ENCODE results near the gene FYB1. TPM values are rescaled to one million over a fixed set of nuclear protein-coding genes. Genes with fewer than 3 reads are reported as not detected.

The FYB1 gene
- total RNA-seq, 1 experiment from 2014 or later, result not detected

GRCh38 chr5:39080168-39080567, 139.2 kb downstream of the FYB1 start:
- in situ Hi-C loops (cut with HindIII; ENCODE audit: low pct_unique_long_range_greater_than_20kb, low sequenced_read_pairs), result no loop called here

GRCh38 chr5:39079147-39079546, 140.2 kb downstream of the FYB1 start:
- in situ Hi-C loops (cut with HindIII; ENCODE audit: low pct_unique_long_range_greater_than_20kb, low sequenced_read_pairs), result no loop called here
- DNase-seq (ENCODE audit: low read depth), result no peak

More at GRCh38 chr5:39080168-39080567, 139.2 kb downstream of the FYB1 start:
- no peak for DNase-seq (ENCODE audit: low read depth)

- in situ Hi-C loops (cut with HindIII; ENCODE audit: low pct_unique_long_range_greater_than_20kb, low sequenced_read_pairs), result no loop called here
- DNase-seq (ENCODE audit: low read depth), result peak; percentile 51
These were observed 142.3 kb downstream of the FYB1 start for GRCh38 chr5:39076757-39077728.

GRCh38 chr5:39076101-39076756, 143.1 kb downstream of the FYB1 start:
- in situ Hi-C loops (cut with HindIII; ENCODE audit: low pct_unique_long_range_greater_than_20kb, low sequenced_read_pairs), result no loop called here
- peak; percentile 28 for DNase-seq (ENCODE audit: low read depth)

GRCh38 chr5:39074017-39074814, 145.1 kb downstream of the FYB1 start, which contains the start of gene RICTOR:
Gene RICTOR (minus strand): TSS chr5:39074399. CDS start chr5:39074377, 22 bp downstream.
- in situ Hi-C loops (cut with HindIII; ENCODE audit: low pct_unique_long_range_greater_than_20kb, low sequenced_read_pairs), result no loop called here
- peak; percentile 90 for DNase-seq (ENCODE audit: low read depth)

GRCh38 chr5:39073767-39074016, 145.7 kb downstream of the FYB1 start:
- in situ Hi-C loops (cut with HindIII; ENCODE audit: low pct_unique_long_range_greater_than_20kb, low sequenced_read_pairs), result no loop called here

GRCh38 chr5:39072925-39073766, 146.2 kb downstream of the FYB1 start:
- peak; percentile 59 for DNase-seq (ENCODE audit: low read depth)
- in situ Hi-C loops (cut with HindIII; ENCODE audit: low pct_unique_long_range_greater_than_20kb, low sequenced_read_pairs), result no loop called here

More at GRCh38 chr5:39073767-39074016, 145.7 kb downstream of the FYB1 start:
- no peak for DNase-seq (ENCODE audit: low read depth)

- in situ Hi-C loops (cut with HindIII; ENCODE audit: low pct_unique_long_range_greater_than_20kb, low sequenced_read_pairs), result no loop called here
- DNase-seq (ENCODE audit: low read depth), result no peak
These were observed 151.3 kb downstream of the FYB1 start for GRCh38 chr5:39068099-39068498.

- in situ Hi-C loops (cut with HindIII; ENCODE audit: low pct_unique_long_range_greater_than_20kb, low sequenced_read_pairs), result no loop called here
- DNase-seq (ENCODE audit: low read depth), result no peak
These were observed 154.9 kb downstream of the FYB1 start for GRCh38 chr5:39064450-39064849.

- in situ Hi-C loops (cut with HindIII; ENCODE audit: low pct_unique_long_range_greater_than_20kb, low sequenced_read_pairs), result no loop called here
- DNase-seq (ENCODE audit: low read depth), result no peak
These were observed 156.3 kb downstream of the FYB1 start for GRCh38 chr5:39063037-39063436.

- in situ Hi-C loops (cut with HindIII; ENCODE audit: low pct_unique_long_range_greater_than_20kb, low sequenced_read_pairs), result no loop called here
- no peak for DNase-seq (ENCODE audit: low read depth)
These were observed 156.8 kb downstream of the FYB1 start for GRCh38 chr5:39062530-39062929.

GRCh38 chr5:39062104-39062503, 157.3 kb downstream of the FYB1 start:
- in situ Hi-C loops (cut with HindIII; ENCODE audit: low pct_unique_long_range_greater_than_20kb, low sequenced_read_pairs), result no loop called here
- DNase-seq (ENCODE audit: low read depth), result no peak

- no peak for DNase-seq (ENCODE audit: low read depth)
- in situ Hi-C loops (cut with HindIII; ENCODE audit: low pct_unique_long_range_greater_than_20kb, low sequenced_read_pairs), result no loop called here
These were observed 160.3 kb downstream of the FYB1 start for GRCh38 chr5:39059064-39059463.

- in situ Hi-C loops (cut with HindIII; ENCODE audit: low pct_unique_long_range_greater_than_20kb, low sequenced_read_pairs), result no loop called here
- DNase-seq (ENCODE audit: low read depth), result no peak
These were observed 161.0 kb downstream of the FYB1 start for GRCh38 chr5:39058178-39058921.

- no peak for DNase-seq (ENCODE audit: low read depth)
- in situ Hi-C loops (cut with HindIII; ENCODE audit: low pct_unique_long_range_greater_than_20kb, low sequenced_read_pairs), result no loop called here
These were observed 161.6 kb downstream of the FYB1 start for GRCh38 chr5:39057734-39058133.

GRCh38 chr5:39055768-39056398, 163.5 kb downstream of the FYB1 start:
- DNase-seq (ENCODE audit: low read depth), result no peak
- in situ Hi-C loops (cut with HindIII; ENCODE audit: low pct_unique_long_range_greater_than_20kb, low sequenced_read_pairs), result no loop called here

Measured in Caki2 (cell line).